CD14-positive monocyte (primary cell): ENCODE measurements around the gene OR2F1. TPM values are rescaled to one million over a fixed set of nuclear protein-coding genes. Genes with fewer than 3 reads are reported as not detected.

Source experiments
- DNase-seq, 3 donors: peaks; one replicate each; pipeline ENCODE4 v3.0.0-alpha.2; 2011 to 2022
- H2AFZ ChIP-seq: 2 replicates; pipeline ENCODE4 v1.6.0; 2012; ENCODE audit warnings: mild to moderate bottlenecking, low read depth, low read length, inconsistent platforms; ENCODE audit not compliant: insufficient read depth, poor library complexity, severe bottlenecking
- H3K27ac ChIP-seq, 2 donors: 1 replicate in 1 of 2; 2 replicates in 1 of 2; pipeline ENCODE4 v1.5.1; 2012 to 2013; ENCODE audit warnings: low read length in 2 of 2, control low read depth in 1 of 2, inconsistent platforms in 1 of 2, low read depth in 1 of 2, mild to moderate bottlenecking in 1 of 2
- H3K27me3 ChIP-seq, 2 donors: one replicate each; pipeline versions ENCODE4 v1.6.0 to v1.6.1; 2011 to 2013; ENCODE audit warnings: low read length in 2 of 2; ENCODE audit not compliant: control insufficient read depth in 2 of 2, insufficient read depth in 2 of 2
- H3K36me3 ChIP-seq, 2 donors: replicated peaks in 1 of 2; 1 replicate in 1 of 2; 2 replicates in 1 of 2; pipeline versions ENCODE4 v1.5.1 to v1.6.1; 2012 to 2013; ENCODE audit warnings: low read length in 2 of 2, control low read depth in 1 of 2, inconsistent platforms in 1 of 2, mild to moderate bottlenecking in 1 of 2; ENCODE audit not compliant: insufficient read depth in 2 of 2, control insufficient read depth in 1 of 2
- H3K4me1 ChIP-seq, 2 donors: 1 replicate in 1 of 2; 2 replicates in 1 of 2; pipeline versions ENCODE4 v1.5.1 to v1.6.1; 2012 to 2013; ENCODE audit warnings: low read length in 2 of 2, control low read depth in 1 of 2, inconsistent platforms in 1 of 2, mild to moderate bottlenecking in 1 of 2, moderate library complexity in 1 of 2; ENCODE audit not compliant: insufficient read depth in 2 of 2, control insufficient read depth in 1 of 2
- H3K4me2 ChIP-seq: replicated peaks from 2 replicates; pipeline ENCODE3; 2012; ENCODE audit warnings: low read length, moderate library complexity, mild to moderate bottlenecking; ENCODE audit not compliant: poor library complexity, severe bottlenecking; ENCODE audit errors: extremely low read depth
- H3K4me3 ChIP-seq, 3 experiments: fragments of 200-600 bp in 1 of 3; sonication (generic) in 1 of 3; replicated peaks in 1 of 3; 1 replicate in 2 of 3; 2 replicates in 1 of 3; pipeline ENCODE4 v1.5.1; 2011 to 2013; ENCODE audit warnings: low read length in 3 of 3, mild to moderate bottlenecking in 3 of 3, control low read depth in 2 of 3, low read depth in 2 of 3, inconsistent platforms in 1 of 3, moderate library complexity in 1 of 3
- H3K79me2 ChIP-seq: 2 replicates; pipeline ENCODE4 v1.6.0; 2012; ENCODE audit warnings: mild to moderate bottlenecking, control low read depth, inconsistent platforms, low read length, moderate library complexity; ENCODE audit not compliant: insufficient read depth
- H3K9ac ChIP-seq: 2 replicates; pipeline ENCODE4 v1.6.0; 2017; ENCODE audit warnings: low read length, mild to moderate bottlenecking; ENCODE audit not compliant: insufficient read depth, poor library complexity, severe bottlenecking
- H3K9me3 ChIP-seq, 2 donors: replicated peaks in 1 of 2; 1 replicate in 1 of 2; 2 replicates in 1 of 2; pipeline versions ENCODE4 v1.5.1 to v1.6.1; 2012 to 2013; ENCODE audit warnings: low read length in 2 of 2, control low read depth in 1 of 2; ENCODE audit not compliant: control insufficient read depth in 1 of 2, insufficient read depth in 1 of 2
- H4K20me1 ChIP-seq: 2 replicates; pipeline ENCODE4 v1.6.0; 2012; ENCODE audit warnings: mild to moderate bottlenecking, low read length, control low read depth, moderate library complexity; ENCODE audit not compliant: insufficient read depth
- H3K27ac Mint-ChIP-seq, 7 donors: one replicate each; pipeline ENCODE4 v1.8.0; 2020; ENCODE audit warnings: mild to moderate bottlenecking in 7 of 7, mixed read lengths in 7 of 7, moderate library complexity in 6 of 7, inconsistent platforms in 2 of 7
- H3K27me3 Mint-ChIP-seq, 3 donors: one replicate each; pipeline ENCODE4 v1.8.0; 2021 to 2022; ENCODE audit warnings: low read depth in 3 of 3, mild to moderate bottlenecking in 3 of 3, mixed read lengths in 3 of 3, moderate library complexity in 3 of 3, inconsistent platforms in 1 of 3
- H3K36me3 Mint-ChIP-seq, 2 donors: one replicate each; pipeline ENCODE4 v1.8.0; 2020; ENCODE audit warnings: mixed read lengths in 2 of 2, inconsistent platforms in 1 of 2, mild to moderate bottlenecking in 1 of 2
- H3K4me1 Mint-ChIP-seq: one replicate; pipeline ENCODE4 v1.8.0; 2020; ENCODE audit warnings: mild to moderate bottlenecking, mixed read lengths
- H3K4me3 Mint-ChIP-seq, 2 donors: one replicate each; pipeline ENCODE4 v1.8.0; 2020; ENCODE audit warnings: mild to moderate bottlenecking in 2 of 2, mixed read lengths in 2 of 2, moderate library complexity in 1 of 2
- H3K9me3 Mint-ChIP-seq, 7 donors: one replicate each; pipeline ENCODE4 v1.8.0; 2020 to 2022; ENCODE audit warnings: mixed read lengths in 7 of 7, mild to moderate bottlenecking in 6 of 7, moderate library complexity in 6 of 7, inconsistent platforms in 2 of 7
- CTCF ChIP-seq: fragments of 200-600 bp; IDR thresholded peaks from one replicate; pipeline ENCODE4 v1.8.0; 2022; ENCODE audit warnings: antibody characterized with exemption, mild to moderate bottlenecking
- WGBS: methylation state at CpG from one replicate; pipeline ENCODE4 v1.1.5; 2013; ENCODE audit warnings: missing lambda C conversion rate; ENCODE audit not compliant: insufficient coverage; 5-methylcytosine and 5-hydroxymethylcytosine counted together
- intact Hi-C, 2 donors: fragments of 100-400 bp; cut with micrococcal nuclease; formaldehyde crosslinking; loops; one replicate each; pipeline versions ENCODE4 v1.15.0 to v1.15.1; 2023
- polyA plus RNA-seq, 3 donors: library from polyadenylated mRNA; depleted of rRNA in 1 of 3; unstranded in 2 of 3; stranded (reverse) in 1 of 3; fragments of 300-500 nt in 2 of 3; fragments of >200 nt in 1 of 3; fragmentation: Illumina TruSeq in 2 of 3; gene quantifications; 1 replicate in 2 of 3; 2 replicates in 1 of 3; pipeline ENCODE4 v1.2.3, GENCODE V29; 2012 to 2021

The OR2F1 gene
- polyA plus RNA-seq, 3 donors, result not detected

DNA sequence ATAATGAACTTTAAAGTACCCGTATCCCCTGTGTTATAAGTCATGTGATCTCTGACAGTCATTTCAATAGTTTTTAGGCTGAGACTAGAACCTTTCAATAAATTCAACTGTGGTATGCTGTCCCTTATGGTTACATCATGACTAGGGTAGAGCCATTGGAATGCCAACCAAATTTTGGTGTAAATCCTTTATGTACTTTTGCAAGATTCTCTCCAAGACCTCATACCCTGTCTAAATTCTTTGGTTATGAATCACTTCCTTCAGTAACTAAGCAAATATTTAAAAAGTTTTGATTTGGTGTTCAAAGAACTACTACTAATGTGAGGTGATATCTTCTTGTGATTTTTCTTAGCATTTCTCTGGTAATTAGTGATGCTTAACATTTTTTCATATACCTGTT lies 24.7 kb downstream of the OR2F1 start:
- Histone ChIP-seq H3K4me2 (no peak overlapping the region), H3K4me1 (no peaks in the 10 kb centered on the region), H3K9me3 (peaks cover 0 to 6% of the 10 kb centered on the region in 2 donors), H2AFZ (no peak overlapping the region), H3K9ac (no peak overlapping the region), H3K36me3 (no peaks in the 10 kb centered on the region), H4K20me1 (no peaks in the 10 kb centered on the region), H3K4me3 (no peak overlapping the region), H3K27ac (no peak overlapping the region), H3K27me3 (no peaks in the 10 kb centered on the region), H3K79me2 (no peaks in the 10 kb centered on the region)
- peaks cover 2 to 8% (median 4%) of the 10 kb centered on the region in 7 donors for H3K9me3 Mint-ChIP-seq
- no CpG with 5 or more reads among the region's 1 CpG for WGBS
- no peak overlapping the region for H3K27ac Mint-ChIP-seq
- intact Hi-C loops, result no loop called here
- DNase-seq, result no peak
- H3K36me3 Mint-ChIP-seq, result no peaks in the 10 kb centered on the region
- no peak for TF ChIP-seq CTCF
- H3K4me1 Mint-ChIP-seq, result no peaks in the 10 kb centered on the region
- no peak overlapping the region for H3K4me3 Mint-ChIP-seq
- peaks cover 0 to 2% (median 0%) of the 10 kb centered on the region in 3 donors for H3K27me3 Mint-ChIP-seq

GRCh38 chr7:143979998-143980397 lies 25.4 kb downstream of the OR2F1 start:
- Histone ChIP-seq H3K9me3 (peaks cover 0 to 6% of the 10 kb centered on the region in 2 donors), H3K27ac (no peak overlapping the region), H2AFZ (no peak overlapping the region), H3K4me2 (no peak overlapping the region), H3K4me3 (no peak overlapping the region), H3K36me3 (no peaks in the 10 kb centered on the region), H3K27me3 (no peaks in the 10 kb centered on the region), H4K20me1 (no peaks in the 10 kb centered on the region), H3K79me2 (no peaks in the 10 kb centered on the region), H3K9ac (no peak overlapping the region), H3K4me1 (no peaks in the 10 kb centered on the region)
- H3K4me3 Mint-ChIP-seq, result no peak overlapping the region
- H3K27me3 Mint-ChIP-seq, result peaks cover 0 to 2% (median 0%) of the 10 kb centered on the region in 3 donors
- no peak overlapping the region for H3K27ac Mint-ChIP-seq
- no CpG with 5 or more reads among the region's 2 CpGs for WGBS
- H3K36me3 Mint-ChIP-seq, result no peaks in the 10 kb centered on the region
- intact Hi-C loops, result no loop called here
- no peak for TF ChIP-seq CTCF
- no peak for DNase-seq
- H3K4me1 Mint-ChIP-seq, result no peaks in the 10 kb centered on the region
- H3K9me3 Mint-ChIP-seq, result peaks cover 2 to 9% (median 5%) of the 10 kb centered on the region in 7 donors
